Measurements from ENCODE around the gene COX4I2. TPM values are rescaled to one million over a fixed set of nuclear protein-coding genes. Genes with fewer than 3 reads are reported as not detected.

Gene COX4I2
- polyA plus RNA-seq, 3 donors = not detected

DNA sequence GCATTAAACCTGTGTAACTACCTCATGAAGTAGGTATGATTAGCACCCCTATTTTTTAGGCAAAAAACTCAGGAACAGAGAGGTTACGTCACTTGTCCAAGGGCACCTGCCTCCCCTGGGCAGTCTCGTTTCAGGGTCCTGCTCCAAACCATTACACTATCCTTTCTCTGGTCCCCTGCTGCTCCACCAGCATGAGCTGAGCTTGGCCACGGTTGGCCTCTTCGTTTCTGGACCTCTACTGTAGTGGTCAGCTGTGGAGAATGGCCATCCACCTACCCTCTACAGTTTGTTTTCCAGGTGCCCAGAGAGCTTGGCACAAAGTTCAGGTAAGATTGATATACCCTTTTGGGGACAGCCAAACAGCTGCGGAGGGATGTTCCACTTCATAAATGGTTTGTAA lies 16.8 kb downstream of the COX4I2 start:
- no peak overlapping the region for H3K27ac Mint-ChIP-seq
- peaks cover 4 to 7% (median 6%) of the 10 kb centered on the region in 3 donors for H3K27me3 Mint-ChIP-seq (ENCODE audit: low read depth in 3 of 3)
- Histone ChIP-seq H3K36me3 (replicated peaks in 1 of 2; ENCODE audit: control insufficient read depth in 1 of 2, insufficient read depth in 2 of 2, low read length in 2 of 2) (no peaks in the 10 kb centered on the region), H3K79me2 (ENCODE audit: insufficient read depth, low read length) (no peaks in the 10 kb centered on the region), H3K27ac (ENCODE audit: low read depth in 1 of 2, low read length in 2 of 2) (no peak overlapping the region), H3K9ac (ENCODE audit: insufficient read depth, low read length, poor library complexity, severe bottlenecking) (no peak overlapping the region), H2AFZ (ENCODE audit: insufficient read depth, low read depth, low read length, poor library complexity, severe bottlenecking) (no peak overlapping the region), H3K9me3 (replicated peaks in 1 of 2; ENCODE audit: control insufficient read depth in 1 of 2, insufficient read depth in 1 of 2, low read length in 2 of 2) (no peaks in the 10 kb centered on the region), H3K4me3 (replicated peaks in 1 of 3; ENCODE audit: low read depth in 2 of 3, low read length in 3 of 3) (no peak overlapping the region), H3K27me3 (ENCODE audit: control insufficient read depth in 2 of 2, insufficient read depth in 2 of 2, low read length in 2 of 2) (no peaks in the 10 kb centered on the region), H3K4me1 (ENCODE audit: control insufficient read depth in 1 of 2, insufficient read depth in 2 of 2, low read length in 2 of 2) (no peaks in the 10 kb centered on the region), H4K20me1 (ENCODE audit: insufficient read depth, low read length) (no peaks in the 10 kb centered on the region), H3K4me2 (replicated peaks; ENCODE audit: extremely low read depth, low read length, poor library complexity, severe bottlenecking) (no peak overlapping the region)
- H3K36me3 Mint-ChIP-seq = no peaks in the 10 kb centered on the region
- no peaks in the 10 kb centered on the region for H3K9me3 Mint-ChIP-seq
- peaks cover 2% of the 10 kb centered on the region for H3K4me1 Mint-ChIP-seq
- no peak overlapping the region for H3K4me3 Mint-ChIP-seq
- intact Hi-C loops (cut with micrococcal nuclease) = no loop called here
- DNase-seq = no peak
- TF ChIP-seq, protein P1, sequence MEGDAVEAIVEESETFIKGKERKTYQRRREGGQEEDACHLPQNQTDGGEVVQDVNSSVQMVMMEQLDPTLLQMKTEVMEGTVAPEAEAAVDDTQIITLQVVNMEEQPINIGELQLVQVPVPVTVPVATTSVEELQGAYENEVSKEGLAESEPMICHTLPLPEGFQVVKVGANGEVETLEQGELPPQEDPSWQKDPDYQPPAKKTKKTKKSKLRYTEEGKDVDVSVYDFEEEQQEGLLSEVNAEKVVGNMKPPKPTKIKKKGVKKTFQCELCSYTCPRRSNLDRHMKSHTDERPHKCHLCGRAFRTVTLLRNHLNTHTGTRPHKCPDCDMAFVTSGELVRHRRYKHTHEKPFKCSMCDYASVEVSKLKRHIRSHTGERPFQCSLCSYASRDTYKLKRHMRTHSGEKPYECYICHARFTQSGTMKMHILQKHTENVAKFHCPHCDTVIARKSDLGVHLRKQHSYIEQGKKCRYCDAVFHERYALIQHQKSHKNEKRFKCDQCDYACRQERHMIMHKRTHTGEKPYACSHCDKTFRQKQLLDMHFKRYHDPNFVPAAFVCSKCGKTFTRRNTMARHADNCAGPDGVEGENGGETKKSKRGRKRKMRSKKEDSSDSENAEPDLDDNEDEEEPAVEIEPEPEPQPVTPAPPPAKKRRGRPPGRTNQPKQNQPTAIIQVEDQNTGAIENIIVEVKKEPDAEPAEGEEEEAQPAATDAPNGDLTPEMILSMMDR (IDR thresholded peaks at IDR 0.05) = no peak
- 79% methylated on average over 2 of the region's 5 CpGs for WGBS (ENCODE audit: insufficient coverage)

DNA sequence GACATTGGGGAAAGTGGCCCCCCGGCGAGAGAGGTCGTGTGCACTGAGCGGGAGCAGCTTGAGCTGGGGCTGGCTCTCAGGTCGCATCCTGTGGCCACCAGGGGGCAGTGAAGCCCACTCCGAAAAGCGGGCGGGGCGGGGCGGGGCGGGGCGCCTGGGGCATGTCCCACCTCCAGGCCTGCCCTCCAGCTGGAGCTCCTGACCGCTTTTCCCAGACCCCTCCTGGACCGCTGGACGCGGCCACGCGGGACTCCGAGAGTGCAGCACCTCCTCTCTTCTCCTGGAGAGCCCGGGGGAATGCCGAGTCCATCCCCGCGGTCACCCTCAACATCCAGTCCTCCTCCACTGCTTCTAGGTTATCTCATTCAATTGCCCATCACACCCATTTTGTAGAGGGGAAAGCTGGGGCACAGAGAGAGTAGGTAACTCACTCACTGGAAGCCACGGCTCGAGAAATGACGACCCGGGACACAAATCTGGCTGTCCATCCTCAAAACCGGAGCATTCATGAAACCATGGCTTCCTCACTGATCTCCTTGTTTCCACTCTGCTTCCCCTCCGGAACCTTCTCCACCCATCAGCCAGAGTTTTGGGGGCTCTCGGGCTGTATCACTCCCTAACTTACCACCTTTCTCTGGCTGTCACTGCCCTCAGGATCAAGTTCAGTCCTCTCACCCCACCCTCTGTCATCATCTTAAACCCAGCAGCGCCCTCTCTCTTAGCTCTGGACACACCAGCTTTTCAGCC lies 24.1 kb downstream of the COX4I2 start:
- TF ChIP-seq, protein P1 (IDR thresholded peaks at IDR 0.05) = peak; percentile 83
- peak overlapping the region in 1 of 2 donors; percentile 60 for H3K27ac ChIP-seq (ENCODE audit: low read depth in 1 of 2, low read length in 2 of 2)

More for the DNA sequence above, 24.1 kb downstream of the COX4I2 start:
- Mint-ChIP-seq H3K36me3 (peaks cover 21 to 25% of the 10 kb centered on the region in 2 donors), H3K4me3 (peak overlapping the region; percentile 82 to 91), H3K27ac (peak overlapping the region; percentile 31 to 79 (median 70)), H3K27me3 (ENCODE audit: low read depth in 3 of 3) (peaks cover 4 to 7% (median 4%) of the 10 kb centered on the region in 3 donors), H3K4me1 (peaks cover 21% of the 10 kb centered on the region), H3K9me3 (no peaks in the 10 kb centered on the region)
- WGBS (ENCODE audit: insufficient coverage) = 12% methylated on average over 21 of the region's 31 CpGs
- H3K4me1 ChIP-seq (ENCODE audit: control insufficient read depth in 1 of 2, insufficient read depth in 2 of 2, low read length in 2 of 2) = peaks cover 10 to 22% of the 10 kb centered on the region in 2 donors
- H2AFZ ChIP-seq (ENCODE audit: insufficient read depth, low read depth, low read length, poor library complexity, severe bottlenecking) = peak overlapping the region; percentile 90
- peaks cover 3% of the 10 kb centered on the region for H4K20me1 ChIP-seq (ENCODE audit: insufficient read depth, low read length)
- H3K4me3 ChIP-seq (replicated peaks in 1 of 3; ENCODE audit: low read depth in 2 of 3, low read length in 3 of 3) = peak overlapping the region; percentile 33 to 81 (median 44)
- H3K36me3 ChIP-seq (replicated peaks in 1 of 2; ENCODE audit: control insufficient read depth in 1 of 2, insufficient read depth in 2 of 2, low read length in 2 of 2) = peaks cover 16 to 27% of the 10 kb centered on the region in 2 donors
- H3K9ac ChIP-seq (ENCODE audit: insufficient read depth, low read length, poor library complexity, severe bottlenecking) = peak overlapping the region; percentile 33
- intact Hi-C loops (cut with micrococcal nuclease) = loop anchor here (2.0 kb wide), 2 partner anchors 61 to 63 kb away; partner anchors contain the start of gene BCL2L1 (in 1 of the 2)
- peak; percentile 57 to 71 (median 62) for DNase-seq
- no peaks in the 10 kb centered on the region for H3K79me2 ChIP-seq (ENCODE audit: insufficient read depth, low read length)
- no peaks in the 10 kb centered on the region for H3K9me3 ChIP-seq (replicated peaks in 1 of 2; ENCODE audit: control insufficient read depth in 1 of 2, insufficient read depth in 1 of 2, low read length in 2 of 2)
- peak overlapping the region; percentile 95 for H3K4me2 ChIP-seq (replicated peaks; ENCODE audit: extremely low read depth, low read length, poor library complexity, severe bottlenecking)
- no peaks in the 10 kb centered on the region for H3K27me3 ChIP-seq (ENCODE audit: control insufficient read depth in 2 of 2, insufficient read depth in 2 of 2, low read length in 2 of 2)
